SK-N-SH (cell line): Measurements from ENCODE around the gene MBNL2.

Experiments used
- CHD2 ChIP-seq: fragments of 150-350 bp; IDR thresholded peaks from 2 replicates; pipeline ENCODE4 v1.6.1; 2018; ENCODE audit warnings: low read length; ENCODE audit not compliant: partially characterized antibody
- EP300 ChIP-seq, 2 experiments: IDR thresholded peaks; 2 replicates each; pipeline versions ENCODE4 v1.4.0 to v1.6.1; 2012; ENCODE audit warnings: borderline replicate concordance in 1 of 2, low read depth in 1 of 2, low read length in 1 of 2
- EZH2phosphoT487 ChIP-seq: fragments of 200-600 bp; sonication (generic); IDR thresholded peaks from 2 replicates; pipeline ENCODE4 v1.6.1; 2017; ENCODE audit warnings: low read depth, mixed run types, mild to moderate bottlenecking, antibody characterized with exemption, moderate library complexity, borderline replicate concordance
- MAX ChIP-seq: IDR thresholded peaks from 2 replicates; pipeline ENCODE4 v1.4.0; 2012; ENCODE audit warnings: low read depth
- RCOR1 ChIP-seq: fragments of 150-350 bp; IDR thresholded peaks from 2 replicates; pipeline ENCODE4 v1.6.1; 2017; ENCODE audit warnings: antibody characterized with exemption, low read length
- REST ChIP-seq: IDR thresholded peaks from 2 replicates; pipeline ENCODE4 v1.6.1; 2012; ENCODE audit warnings: mild to moderate bottlenecking, low read depth, low read length, moderate library complexity
- ZBTB33 ChIP-seq: IDR thresholded peaks from 2 replicates; pipeline ENCODE4 v1.4.0; 2012; ENCODE audit warnings: low read depth, borderline replicate concordance
- TF ChIP-seq, protein P1 (sequence below): fragments of 200-600 bp; sonication (generic); IDR thresholded peaks from 2 replicates; pipeline ENCODE4 v1.6.1; 2017; ENCODE audit warnings: antibody characterized with exemption, mild to moderate bottlenecking, moderate library complexity

DNA sequence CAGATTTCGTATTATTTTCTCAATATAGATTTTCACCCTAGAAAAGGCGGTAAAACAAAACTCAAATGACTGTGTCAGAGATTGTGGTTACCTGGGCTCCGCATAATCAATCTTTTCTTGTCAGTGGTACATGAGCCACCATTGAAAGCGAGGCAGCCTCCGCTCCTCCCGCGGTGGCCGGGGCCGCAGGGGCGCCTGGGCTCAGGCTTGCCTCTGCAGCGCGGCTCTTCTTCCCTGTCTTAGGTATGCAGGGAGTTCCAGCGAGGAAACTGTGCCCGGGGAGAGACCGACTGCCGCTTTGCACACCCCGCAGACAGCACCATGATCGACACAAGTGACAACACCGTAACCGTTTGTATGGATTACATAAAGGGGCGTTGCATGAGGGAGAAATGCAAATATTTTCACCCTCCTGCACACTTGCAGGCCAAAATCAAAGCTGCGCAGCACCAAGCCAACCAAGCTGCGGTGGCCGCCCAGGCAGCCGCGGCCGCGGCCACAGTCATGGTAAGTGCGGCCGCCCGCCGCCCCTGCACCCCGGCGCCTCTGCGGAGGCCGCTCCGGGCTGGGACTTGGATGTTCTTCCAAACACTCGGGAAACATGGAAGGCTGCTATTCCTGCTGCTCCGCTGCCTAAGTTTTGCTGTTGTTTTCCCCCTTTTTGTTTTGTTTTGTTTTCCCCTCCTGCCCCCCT lies 124.6 kb downstream of the MBNL2 start:
- TF ChIP-seq MAX (no peak), ZBTB33 (no peak), RCOR1 (no peak), CHD2 (no peak), REST (no peak), EZH2phosphoT487 (no peak), EP300 (IDR thresholded peaks at IDR 0.05; ENCODE audit: borderline replicate concordance in 1 of 2, low read depth in 1 of 2, low read length in 1 of 2) (no peak)
- TF ChIP-seq, protein P1, sequence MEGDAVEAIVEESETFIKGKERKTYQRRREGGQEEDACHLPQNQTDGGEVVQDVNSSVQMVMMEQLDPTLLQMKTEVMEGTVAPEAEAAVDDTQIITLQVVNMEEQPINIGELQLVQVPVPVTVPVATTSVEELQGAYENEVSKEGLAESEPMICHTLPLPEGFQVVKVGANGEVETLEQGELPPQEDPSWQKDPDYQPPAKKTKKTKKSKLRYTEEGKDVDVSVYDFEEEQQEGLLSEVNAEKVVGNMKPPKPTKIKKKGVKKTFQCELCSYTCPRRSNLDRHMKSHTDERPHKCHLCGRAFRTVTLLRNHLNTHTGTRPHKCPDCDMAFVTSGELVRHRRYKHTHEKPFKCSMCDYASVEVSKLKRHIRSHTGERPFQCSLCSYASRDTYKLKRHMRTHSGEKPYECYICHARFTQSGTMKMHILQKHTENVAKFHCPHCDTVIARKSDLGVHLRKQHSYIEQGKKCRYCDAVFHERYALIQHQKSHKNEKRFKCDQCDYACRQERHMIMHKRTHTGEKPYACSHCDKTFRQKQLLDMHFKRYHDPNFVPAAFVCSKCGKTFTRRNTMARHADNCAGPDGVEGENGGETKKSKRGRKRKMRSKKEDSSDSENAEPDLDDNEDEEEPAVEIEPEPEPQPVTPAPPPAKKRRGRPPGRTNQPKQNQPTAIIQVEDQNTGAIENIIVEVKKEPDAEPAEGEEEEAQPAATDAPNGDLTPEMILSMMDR: no peak
